ENCODE measurements around the gene SCCPDH.
"Not testable (repeated sequence)": the region's sequence is repeated elsewhere in the genome, so short reads cannot be mapped to it uniquely, and the experiment has no call there.

- TF ChIP-seq ESRRA (CRISPR knock-in tag; IDR thresholded peaks at IDR 0.05; ENCODE audit: borderline replicate concordance); SMAD3 (CRISPR knock-in tag; IDR thresholded peaks at IDR 0.05; ENCODE audit: borderline replicate concordance); CTCF (IDR thresholded peaks at IDR 0.05); ZNF232 (CRISPR knock-in tag; IDR thresholded peaks at IDR 0.05); ARID4B (CRISPR knock-in tag; IDR thresholded peaks at IDR 0.05; ENCODE audit: borderline replicate concordance); TEAD4 (CRISPR knock-in tag; IDR thresholded peaks at IDR 0.05): not testable (repeated sequence)
Measured at GRCh38 chr1:246720814-246721213, 3.4 kb upstream of the SCCPDH start.

Measured in WTC11 (cell line).